NCI-H82 (cell line): Measurements from ENCODE around the gene C16orf54.
"Not testable (repeated sequence)": the region's sequence is repeated elsewhere in the genome, so short reads cannot be mapped to it uniquely, and the experiment has no call there.

Experiments
- DNase-seq: peaks from one replicate; lab custom pipeline; 2025; lab: John Stamatoyannopoulos, UW

Gene C16orf54

GRCh38 chr16:29767062-29767461, 21.3 kb upstream of the C16orf54 start:
- DNase-seq, result no peak

GRCh38 chr16:29766571-29766970, 20.8 kb upstream of the C16orf54 start:
- no peak for DNase-seq

- DNase-seq, result no peak
These were observed 19.6 kb upstream of the C16orf54 start for GRCh38 chr16:29765167-29766032.

- DNase-seq, result no peak
These were observed 17.5 kb upstream of the C16orf54 start for GRCh38 chr16:29763326-29763725.

GRCh38 chr16:29761882-29762281, 16.1 kb upstream of the C16orf54 start:
- DNase-seq, result no peak

GRCh38 chr16:29761280-29761651, 15.5 kb upstream of the C16orf54 start:
- not testable (repeated sequence) for DNase-seq

GRCh38 chr16:29760567-29761279, 14.9 kb upstream of the C16orf54 start:
- no peak for DNase-seq

- no peak for DNase-seq
These were observed 12.2 kb upstream of the C16orf54 start for GRCh38 chr16:29757950-29758466.

GRCh38 chr16:29757086-29757485, 11.3 kb upstream of the C16orf54 start:
- DNase-seq, result not testable (repeated sequence)

GRCh38 chr16:29756654-29757053, 10.9 kb upstream of the C16orf54 start:
- DNase-seq, result no peak

GRCh38 chr16:29753516-29753915, 7.7 kb upstream of the C16orf54 start:
- DNase-seq, result no peak

- not testable (repeated sequence) for DNase-seq
These were observed 3.0 kb upstream of the C16orf54 start for GRCh38 chr16:29748760-29749149.

GRCh38 chr16:29747947-29748759, 2.4 kb upstream of the C16orf54 start:
- DNase-seq, result no peak

GRCh38 chr16:29746518-29746917, 728 bp upstream of the C16orf54 start:
- DNase-seq, result not testable (repeated sequence)

- DNase-seq, result no peak
These were observed 503 bp downstream of the C16orf54 start for GRCh38 chr16:29745121-29745852.

- DNase-seq, result no peak
These were observed 1.2 kb downstream of the C16orf54 start for GRCh38 chr16:29744541-29745101.

GRCh38 chr16:29743827-29744531, 1.8 kb downstream of the C16orf54 start:
- no peak for DNase-seq

- no peak for DNase-seq
These were observed 2.3 kb downstream of the C16orf54 start for GRCh38 chr16:29743475-29743826.

GRCh38 chr16:29742683-29743275, 3.0 kb downstream of the C16orf54 start:
- DNase-seq, result no peak

- not testable (repeated sequence) for DNase-seq
These were observed 5.2 kb downstream of the C16orf54 start for GRCh38 chr16:29740630-29741015.
